ENCODE measurements around the gene GPATCH2L.

DNA sequence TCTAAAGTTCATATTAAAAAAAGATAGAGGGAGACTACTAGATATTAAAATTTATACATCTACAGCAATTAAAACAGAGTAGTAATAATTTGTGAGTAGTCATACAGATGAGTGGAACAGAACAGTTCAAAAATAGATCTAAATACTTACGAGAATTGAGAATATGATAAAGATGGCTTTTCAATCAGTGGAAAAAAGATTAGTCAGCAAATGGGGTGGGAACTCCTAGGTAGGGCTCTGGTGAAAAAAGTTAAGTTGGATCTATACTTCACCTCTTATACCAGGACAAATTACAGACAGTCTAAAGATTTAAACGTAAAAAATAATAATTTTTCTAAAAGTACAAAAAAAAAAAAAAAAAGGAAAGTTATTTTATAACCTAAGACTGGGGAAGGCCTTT is 66.9 kb downstream of the GPATCH2L start:
- TF ChIP-seq, protein P1, sequence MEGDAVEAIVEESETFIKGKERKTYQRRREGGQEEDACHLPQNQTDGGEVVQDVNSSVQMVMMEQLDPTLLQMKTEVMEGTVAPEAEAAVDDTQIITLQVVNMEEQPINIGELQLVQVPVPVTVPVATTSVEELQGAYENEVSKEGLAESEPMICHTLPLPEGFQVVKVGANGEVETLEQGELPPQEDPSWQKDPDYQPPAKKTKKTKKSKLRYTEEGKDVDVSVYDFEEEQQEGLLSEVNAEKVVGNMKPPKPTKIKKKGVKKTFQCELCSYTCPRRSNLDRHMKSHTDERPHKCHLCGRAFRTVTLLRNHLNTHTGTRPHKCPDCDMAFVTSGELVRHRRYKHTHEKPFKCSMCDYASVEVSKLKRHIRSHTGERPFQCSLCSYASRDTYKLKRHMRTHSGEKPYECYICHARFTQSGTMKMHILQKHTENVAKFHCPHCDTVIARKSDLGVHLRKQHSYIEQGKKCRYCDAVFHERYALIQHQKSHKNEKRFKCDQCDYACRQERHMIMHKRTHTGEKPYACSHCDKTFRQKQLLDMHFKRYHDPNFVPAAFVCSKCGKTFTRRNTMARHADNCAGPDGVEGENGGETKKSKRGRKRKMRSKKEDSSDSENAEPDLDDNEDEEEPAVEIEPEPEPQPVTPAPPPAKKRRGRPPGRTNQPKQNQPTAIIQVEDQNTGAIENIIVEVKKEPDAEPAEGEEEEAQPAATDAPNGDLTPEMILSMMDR (IDR thresholded peaks at IDR 0.05) = no peak
- TF ChIP-seq EP300 (IDR thresholded peaks at IDR 0.05) (no peak), POLR2A (IDR thresholded peaks at IDR 0.05) (no peak)
